Vagina (tissue), 2 donors: ENCODE measurements around the gene MS4A13. TPM values are rescaled to one million over a fixed set of nuclear protein-coding genes. Genes with fewer than 3 reads are reported as not detected.
"Not testable (repeated sequence)": the region's sequence is repeated elsewhere in the genome, so short reads cannot be mapped to it uniquely, and the experiment has no call there.

Experiments
- DNase-seq, 2 donors: peaks; one replicate each; pipeline ENCODE4 v3.0.0-alpha.2; 2017; ENCODE audit errors: extremely low spot score in 2 of 2
- H3K27ac ChIP-seq: fragments of 200-600 bp; sonication (generic); one replicate; pipeline ENCODE4 v1.5.1; 2019
- H3K27me3 ChIP-seq: fragments of 200-600 bp; sonication (generic); one replicate; pipeline ENCODE4 v1.5.1; 2019
- H3K36me3 ChIP-seq, 2 donors: fragments of 200-600 bp; sonication (generic); one replicate each; pipeline ENCODE4 v1.5.1; 2017 to 2019
- H3K4me1 ChIP-seq: fragments of 200-600 bp; sonication (generic); one replicate; pipeline ENCODE4 v1.5.1; 2019
- H3K4me3 ChIP-seq, 2 donors: fragments of 200-600 bp; sonication (generic); 1 replicate in 1 of 2; 2 replicates in 1 of 2; pipeline ENCODE4 v1.5.1; 2016 to 2019
- H3K9me3 ChIP-seq: fragments of 200-600 bp; sonication (generic); one replicate; pipeline ENCODE4 v1.5.1; 2019
- CTCF ChIP-seq, 3 experiments: fragments of 450-650 bp in 2 of 3; fragments of 200-600 bp in 1 of 3; sonication (generic) in 1 of 3; IDR thresholded peaks; one replicate each; pipeline ENCODE4 v1.5.1; 2017 to 2019; ENCODE audit warnings: antibody characterized with exemption in 3 of 3, mild to moderate bottlenecking in 2 of 3, moderate library complexity in 2 of 3
- POLR2A ChIP-seq, 2 donors: fragments of 450-650 bp; IDR thresholded peaks; one replicate each; pipeline ENCODE4 v1.6.1; 2017; ENCODE audit warnings: antibody characterized with exemption in 2 of 2, mild to moderate bottlenecking in 2 of 2, moderate library complexity in 2 of 2
- POLR2AphosphoS5 ChIP-seq, 2 donors: sonication (generic); formaldehyde crosslinking; IDR thresholded peaks; one replicate each; pipeline ENCODE4 v1.9.0; 2017; ENCODE audit warnings: antibody characterized with exemption in 2 of 2, mild to moderate bottlenecking in 2 of 2, low read depth in 1 of 2; ENCODE audit not compliant: insufficient read depth in 1 of 2
- intact Hi-C: fragments of 100-400 bp; cut with DNase I; formaldehyde crosslinking; loops from one replicate; pipeline ENCODE4 v1.15.1; 2023
- total RNA-seq: library from RNA; depleted of rRNA; stranded (reverse); fragments of >200 nt; gene quantifications from one replicate; pipeline ENCODE4 v1.2.3, GENCODE V29; 2016

Gene MS4A13
- total RNA-seq, 1 donor from 2014 or later, result not detected

GRCh38 chr11:60500276-60500910 is 14.8 kb upstream of the MS4A13 start:
- Histone ChIP-seq H3K9me3 (no peaks in the 10 kb centered on the region), H3K4me3 (no peak overlapping the region), H3K27me3 (no peaks in the 10 kb centered on the region), H3K27ac (no peak overlapping the region), H3K4me1 (no peaks in the 10 kb centered on the region), H3K36me3 (no peaks in the 10 kb centered on the region)
- intact Hi-C loops, result no loop called here
- DNase-seq, result no peak
- no peak for TF ChIP-seq CTCF (IDR thresholded peaks at IDR 0.05)
- TF ChIP-seq POLR2A (IDR thresholded peaks at IDR 0.05), result no peak
- TF ChIP-seq POLR2AphosphoS5 (IDR thresholded peaks at IDR 0.05; ENCODE audit: insufficient read depth in 1 of 2, low read depth in 1 of 2), result no peak

DNA sequence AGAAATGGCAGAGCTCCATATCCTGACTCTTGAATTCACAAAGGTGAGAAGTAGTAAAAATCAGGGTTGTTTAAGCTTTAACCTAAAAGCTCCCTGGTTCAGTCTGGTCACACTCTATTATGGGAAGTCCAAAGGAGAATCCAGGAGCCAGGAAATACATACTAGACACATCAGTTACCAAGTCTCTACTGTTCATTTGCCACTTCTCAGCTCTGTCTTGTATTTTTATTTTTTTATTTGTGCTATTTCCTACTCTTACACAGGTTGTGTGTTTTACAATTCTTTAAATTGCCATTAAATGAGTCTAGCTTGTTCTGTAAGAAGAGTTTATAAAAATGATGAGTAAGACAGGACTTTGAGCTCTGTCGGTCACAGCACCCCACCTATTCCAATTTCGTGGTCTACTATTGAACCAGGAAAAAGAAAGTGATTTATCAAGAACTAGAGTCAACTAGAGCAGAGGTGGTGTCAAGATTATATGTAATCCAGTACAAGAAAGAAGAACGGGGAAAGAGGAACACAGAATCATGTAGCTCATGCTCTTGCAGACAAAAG is 12.9 kb upstream of the MS4A13 start:
- no peaks in the 10 kb centered on the region for H3K27me3 ChIP-seq
- H3K4me1 ChIP-seq, result no peaks in the 10 kb centered on the region
- no peaks in the 10 kb centered on the region for H3K9me3 ChIP-seq
- no peak overlapping the region for H3K4me3 ChIP-seq
- intact Hi-C loops, result no loop called here
- no peak for TF ChIP-seq POLR2AphosphoS5 (IDR thresholded peaks at IDR 0.05; ENCODE audit: insufficient read depth in 1 of 2, low read depth in 1 of 2)
- TF ChIP-seq CTCF (IDR thresholded peaks at IDR 0.05), result no peak
- TF ChIP-seq POLR2A (IDR thresholded peaks at IDR 0.05), result no peak
- H3K36me3 ChIP-seq, result no peaks in the 10 kb centered on the region
- DNase-seq, result no peak
- no peak overlapping the region for H3K27ac ChIP-seq

- TF ChIP-seq POLR2AphosphoS5 (IDR thresholded peaks at IDR 0.05; ENCODE audit: insufficient read depth in 1 of 2, low read depth in 1 of 2), result no peak
- TF ChIP-seq CTCF (IDR thresholded peaks at IDR 0.05), result no peak
- no peak for TF ChIP-seq POLR2A (IDR thresholded peaks at IDR 0.05)
- H3K27ac ChIP-seq, result no peak overlapping the region
- H3K4me3 ChIP-seq, result no peak overlapping the region
- no peaks in the 10 kb centered on the region for H3K36me3 ChIP-seq
- no peaks in the 10 kb centered on the region for H3K9me3 ChIP-seq
- DNase-seq, result no peak
- intact Hi-C loops, result no loop called here
- H3K4me1 ChIP-seq, result no peaks in the 10 kb centered on the region
- H3K27me3 ChIP-seq, result no peaks in the 10 kb centered on the region
These were observed 10.8 kb upstream of the MS4A13 start for GRCh38 chr11:60504219-60504905.

DNA sequence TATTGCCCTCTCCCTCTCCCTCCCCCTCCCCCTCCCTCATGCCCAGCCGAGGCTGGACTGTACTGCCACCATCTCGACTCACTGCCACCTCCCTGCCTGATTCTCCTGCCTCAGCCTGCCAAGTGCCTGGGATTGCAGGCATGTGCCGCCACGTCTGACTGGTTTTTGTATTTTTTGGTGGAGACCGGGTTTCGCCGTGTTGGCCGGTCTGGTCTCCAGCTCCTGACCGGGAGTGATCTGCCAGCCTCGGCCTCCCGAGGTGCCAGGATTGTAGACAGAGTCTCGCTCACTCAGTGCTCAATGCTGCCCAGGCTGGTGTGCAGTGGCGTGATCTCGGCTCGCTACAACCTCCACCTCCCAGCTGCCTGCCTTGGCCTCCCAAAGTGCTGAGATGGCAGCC is 5.6 kb upstream of the MS4A13 start:
- H3K27me3 ChIP-seq, DNase-seq, H3K4me1 ChIP-seq, intact Hi-C loops, H3K36me3 ChIP-seq, H3K27ac ChIP-seq, H3K9me3 ChIP-seq, H3K4me3 ChIP-seq: not testable (repeated sequence)

DNA sequence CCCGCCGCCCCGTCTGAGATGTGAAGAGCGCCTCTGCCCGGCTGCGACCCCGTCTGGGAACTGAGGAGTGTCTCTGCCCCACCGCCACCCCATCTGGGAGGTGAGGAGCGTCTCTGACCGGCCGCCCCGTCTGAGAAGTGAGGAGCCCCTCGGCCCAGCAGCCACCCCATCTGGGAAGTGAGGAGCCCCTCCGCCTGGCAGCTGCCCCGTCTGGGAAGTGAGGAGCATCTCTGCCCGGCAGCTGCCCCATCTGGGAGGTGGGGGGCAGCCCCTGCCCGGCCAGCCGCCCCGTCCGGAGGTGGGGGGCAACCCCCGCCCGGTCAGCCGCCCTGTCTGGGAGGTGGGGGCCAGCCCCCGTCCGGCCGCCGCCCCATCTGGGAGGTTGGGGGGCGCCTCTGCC is 5.0 kb upstream of the MS4A13 start:
- H3K4me1 ChIP-seq, H3K9me3 ChIP-seq, intact Hi-C loops, H3K27me3 ChIP-seq, H3K4me3 ChIP-seq, H3K27ac ChIP-seq, H3K36me3 ChIP-seq, DNase-seq: not testable (repeated sequence)

DNA sequence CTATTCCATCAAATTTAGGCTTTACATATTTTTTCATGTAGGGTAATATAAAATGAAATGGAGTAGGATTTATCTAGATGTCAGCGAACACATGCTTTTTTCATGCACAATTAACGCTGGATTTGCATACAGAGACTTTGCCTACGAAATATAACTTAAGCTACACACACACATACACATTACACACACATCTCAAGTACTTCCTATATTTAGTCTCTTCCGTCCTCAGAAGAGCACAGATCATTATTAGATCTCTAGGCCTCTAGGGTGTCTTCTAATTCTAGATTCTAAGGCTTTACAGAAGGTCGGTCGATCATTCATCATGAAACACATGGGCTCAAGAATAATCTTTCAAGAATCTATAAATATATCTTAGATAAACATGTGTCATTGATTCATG is 3.8 kb upstream of the MS4A13 start:
- intact Hi-C loops, result no loop called here
- no peak for TF ChIP-seq POLR2A (IDR thresholded peaks at IDR 0.05)
- TF ChIP-seq POLR2AphosphoS5 (IDR thresholded peaks at IDR 0.05; ENCODE audit: insufficient read depth in 1 of 2, low read depth in 1 of 2), result no peak
- TF ChIP-seq CTCF (IDR thresholded peaks at IDR 0.05), result no peak

More for the DNA sequence above, 3.8 kb upstream of the MS4A13 start:
- no peaks in the 10 kb centered on the region for H3K36me3 ChIP-seq
- H3K4me1 ChIP-seq, result no peaks in the 10 kb centered on the region
- no peak overlapping the region for H3K4me3 ChIP-seq
- no peaks in the 10 kb centered on the region for H3K9me3 ChIP-seq
- H3K27ac ChIP-seq, result no peak overlapping the region
- no peak for DNase-seq
- no peaks in the 10 kb centered on the region for H3K27me3 ChIP-seq
